Calu3 (cell line): ENCODE measurements around the gene PTPRN2. TPM values are rescaled to one million over a fixed set of nuclear protein-coding genes. Genes with fewer than 3 reads are reported as not detected.

Experiments
- BruUV-seq: library from RNA; stranded (reverse); fragments of 400-500 nt; replicated peaks from 2 replicates; lab custom pipeline; 2021; lab: Mats Ljungman, UMichigan
- CTCF ChIA-PET: fragments of 300-600 bp; sonication (Branson Sonifier 250); formaldehyde crosslinking; loops from one replicate; lab custom pipeline; 2022; ENCODE audit warnings: antibody characterized with exemption; lab: Charles Lee
- DNase-seq: peaks from one replicate; pipeline ENCODE4 v3.0.0; 2022
- H3K27ac Mint-ChIP-seq: one replicate; pipeline ENCODE4 v1.8.0; 2022; ENCODE audit warnings: mixed read lengths; ENCODE audit not compliant: unreplicated experiment
- H3K27me3 Mint-ChIP-seq: one replicate; pipeline ENCODE4 v1.8.0; 2022; ENCODE audit warnings: mixed read lengths; ENCODE audit not compliant: unreplicated experiment
- H3K36me3 Mint-ChIP-seq: one replicate; pipeline ENCODE4 v1.8.0; 2022; ENCODE audit warnings: mild to moderate bottlenecking, moderate library complexity, mixed read lengths; ENCODE audit not compliant: insufficient read depth, unreplicated experiment
- H3K4me1 Mint-ChIP-seq: one replicate; pipeline ENCODE4 v1.8.0; 2022; ENCODE audit warnings: mild to moderate bottlenecking, low read depth, mixed read lengths; ENCODE audit not compliant: unreplicated experiment
- H3K4me3 Mint-ChIP-seq: one replicate; pipeline ENCODE4 v1.8.0; 2022; ENCODE audit warnings: mild to moderate bottlenecking, low read depth, moderate library complexity, mixed read lengths; ENCODE audit not compliant: unreplicated experiment
- H3K9me3 Mint-ChIP-seq: one replicate; pipeline ENCODE4 v1.8.0; 2022; ENCODE audit warnings: low read depth, mixed read lengths; ENCODE audit not compliant: unreplicated experiment
- intact Hi-C: fragments of 100-400 bp; cut with micrococcal nuclease; formaldehyde crosslinking; loops from one replicate; pipeline ENCODE4 v1.10.0; 2022; ENCODE audit not compliant: unreplicated experiment
- total RNA-seq: library from RNA; stranded (reverse); gene quantifications from 2 replicates; pipeline ENCODE4 v1.2.3, GENCODE V29; 2022
- TF ChIP-seq, protein P1 (sequence below): fragments of 200-600 bp; IDR thresholded peaks from one replicate; pipeline ENCODE4 v1.8.0; 2022; ENCODE audit warnings: antibody characterized with exemption; ENCODE audit not compliant: unreplicated experiment

PTPRN2 gene
- total RNA-seq, 1 experiment from 2014 or later: 2.0 TPM

- Mint-ChIP-seq H3K36me3 (no peaks in the 10 kb centered on the region), H3K27ac (no peak overlapping the region), H3K4me1 (no peaks in the 10 kb centered on the region), H3K9me3 (peaks cover 14% of the 10 kb centered on the region), H3K27me3 (no peaks in the 10 kb centered on the region), H3K4me3 (no peak overlapping the region)
- CTCF ChIA-PET: no interaction called here
- BruUV-seq: no TSS peak
- no peak for DNase-seq
- intact Hi-C loops: no loop called here
- TF ChIP-seq, protein P1, sequence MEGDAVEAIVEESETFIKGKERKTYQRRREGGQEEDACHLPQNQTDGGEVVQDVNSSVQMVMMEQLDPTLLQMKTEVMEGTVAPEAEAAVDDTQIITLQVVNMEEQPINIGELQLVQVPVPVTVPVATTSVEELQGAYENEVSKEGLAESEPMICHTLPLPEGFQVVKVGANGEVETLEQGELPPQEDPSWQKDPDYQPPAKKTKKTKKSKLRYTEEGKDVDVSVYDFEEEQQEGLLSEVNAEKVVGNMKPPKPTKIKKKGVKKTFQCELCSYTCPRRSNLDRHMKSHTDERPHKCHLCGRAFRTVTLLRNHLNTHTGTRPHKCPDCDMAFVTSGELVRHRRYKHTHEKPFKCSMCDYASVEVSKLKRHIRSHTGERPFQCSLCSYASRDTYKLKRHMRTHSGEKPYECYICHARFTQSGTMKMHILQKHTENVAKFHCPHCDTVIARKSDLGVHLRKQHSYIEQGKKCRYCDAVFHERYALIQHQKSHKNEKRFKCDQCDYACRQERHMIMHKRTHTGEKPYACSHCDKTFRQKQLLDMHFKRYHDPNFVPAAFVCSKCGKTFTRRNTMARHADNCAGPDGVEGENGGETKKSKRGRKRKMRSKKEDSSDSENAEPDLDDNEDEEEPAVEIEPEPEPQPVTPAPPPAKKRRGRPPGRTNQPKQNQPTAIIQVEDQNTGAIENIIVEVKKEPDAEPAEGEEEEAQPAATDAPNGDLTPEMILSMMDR: no peak
These were observed 730.0 kb downstream of the PTPRN2 start for GRCh38 chr7:157857578-157858075.

- TF ChIP-seq, protein P1: no peak
- Mint-ChIP-seq H3K4me3 (no peak overlapping the region), H3K4me1 (no peaks in the 10 kb centered on the region), H3K9me3 (peaks cover 12% of the 10 kb centered on the region), H3K27me3 (no peaks in the 10 kb centered on the region), H3K36me3 (no peaks in the 10 kb centered on the region), H3K27ac (no peak overlapping the region)
- intact Hi-C loops: no loop called here
- no TSS peak for BruUV-seq
- CTCF ChIA-PET: no interaction called here
- DNase-seq: no peak
These were observed 730.6 kb downstream of the PTPRN2 start for GRCh38 chr7:157856873-157857577.

DNA sequence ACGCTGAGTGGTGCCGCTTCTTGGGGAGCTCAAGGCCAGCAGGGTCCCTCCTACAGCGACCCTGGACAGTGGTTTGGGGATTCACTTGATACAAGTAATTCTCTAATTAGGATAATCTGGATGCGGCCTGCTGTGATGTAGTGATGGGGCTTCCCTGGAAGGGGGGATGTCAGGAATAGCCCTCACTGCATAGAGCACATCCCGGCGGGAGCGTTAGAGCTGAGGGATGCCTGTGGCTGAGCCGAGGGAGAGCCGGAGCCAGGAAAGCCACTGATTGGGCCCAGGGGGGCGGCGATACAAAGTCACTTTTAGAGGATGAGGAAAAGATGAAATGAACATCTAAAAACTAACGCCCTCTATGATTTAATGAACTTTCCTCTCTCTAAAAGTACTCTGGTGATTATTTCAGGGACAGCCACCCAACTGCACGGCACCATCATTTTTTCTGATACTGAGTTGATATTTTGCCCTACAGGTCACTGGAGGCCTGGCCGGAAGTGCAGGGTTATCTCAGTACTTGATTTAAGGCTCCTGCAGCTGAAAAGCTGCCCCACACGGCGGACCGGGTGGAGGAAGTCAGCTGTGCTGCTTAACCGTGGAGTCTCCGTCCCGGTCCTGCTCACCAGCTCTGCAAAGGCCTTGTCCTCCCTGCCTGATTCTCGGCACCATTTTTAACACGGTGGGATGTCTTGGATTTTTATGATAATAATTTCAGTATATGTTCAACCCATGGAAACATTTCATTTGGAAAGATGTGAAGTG is 732.0 kb downstream of the PTPRN2 start:
- H3K4me3 Mint-ChIP-seq: no peak overlapping the region

GRCh38 chr7:157855016-157855415 is 732.6 kb downstream of the PTPRN2 start:
- H3K27me3 Mint-ChIP-seq: no peaks in the 10 kb centered on the region
- intact Hi-C loops: no loop called here
- no peak overlapping the region for H3K4me3 Mint-ChIP-seq
- CTCF ChIA-PET: no interaction called here
- no peaks in the 10 kb centered on the region for H3K36me3 Mint-ChIP-seq
- H3K9me3 Mint-ChIP-seq: peaks cover 8% of the 10 kb centered on the region
- no TSS peak for BruUV-seq
- TF ChIP-seq, protein P1: no peak
- no peaks in the 10 kb centered on the region for H3K4me1 Mint-ChIP-seq
- no peak for DNase-seq
- no peak overlapping the region for H3K27ac Mint-ChIP-seq

More for the DNA sequence above, 732.0 kb downstream of the PTPRN2 start:
- no peak for DNase-seq
- TF ChIP-seq, protein P1: no peak
- Mint-ChIP-seq H3K36me3 (no peaks in the 10 kb centered on the region), H3K9me3 (peaks cover 11% of the 10 kb centered on the region), H3K27me3 (no peaks in the 10 kb centered on the region), H3K4me1 (no peaks in the 10 kb centered on the region), H3K27ac (no peak overlapping the region)
- intact Hi-C loops: no loop called here
- BruUV-seq: no TSS peak
- CTCF ChIA-PET: no interaction called here
